Bone marrow (tissue), 2 donors: ENCODE data around the gene ANKMY1.

Source experiments
- DNase-seq, 2 donors: peaks; one replicate each; lab custom pipeline; 2025; lab: John Stamatoyannopoulos, UW

ANKMY1 gene

GRCh38 chr2:240594511-240595380 lies 37.0 kb upstream of the ANKMY1 start:
- DNase-seq, result no peak

DNA sequence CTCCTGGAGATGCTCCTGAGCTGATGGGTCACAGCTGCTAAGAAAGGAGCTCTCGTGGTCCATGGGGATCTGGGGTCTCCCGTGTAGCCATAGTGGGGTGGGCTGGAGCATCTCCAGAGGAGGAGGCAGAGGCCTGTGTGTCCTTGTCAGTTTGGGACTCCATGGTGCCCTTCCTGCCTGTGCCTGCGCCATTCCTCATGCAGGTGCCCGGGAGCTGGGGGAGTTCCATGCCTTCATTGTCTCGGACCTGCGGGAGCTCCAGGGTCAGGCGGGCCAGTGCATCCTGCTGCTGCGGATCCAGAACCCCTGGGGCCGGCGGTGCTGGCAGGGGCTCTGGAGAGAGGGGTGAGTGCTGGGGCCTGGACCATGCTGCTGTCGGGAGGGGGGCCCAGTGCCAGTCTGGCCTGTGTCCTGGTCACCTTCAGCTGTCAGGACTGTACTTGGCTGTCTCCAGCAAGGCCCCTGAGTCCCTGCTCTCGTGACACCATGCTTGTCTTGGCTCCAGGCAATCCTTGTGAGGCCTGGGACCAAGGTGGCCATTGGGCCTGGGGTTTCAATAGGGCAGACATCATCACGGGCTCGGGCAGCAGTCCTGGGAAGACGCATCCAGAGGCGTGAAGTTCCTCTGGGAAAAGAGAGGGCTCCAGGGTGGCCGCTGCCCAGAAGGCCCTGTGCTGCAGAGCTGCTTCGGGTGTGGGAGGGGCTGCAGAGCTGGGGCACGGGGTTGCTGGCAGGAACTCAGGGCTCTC lies 36.1 kb upstream of the ANKMY1 start:
- DNase-seq, result no peak

- DNase-seq, result no peak
Measured at GRCh38 chr2:240593026-240593702, 35.4 kb upstream of the ANKMY1 start.

DNA sequence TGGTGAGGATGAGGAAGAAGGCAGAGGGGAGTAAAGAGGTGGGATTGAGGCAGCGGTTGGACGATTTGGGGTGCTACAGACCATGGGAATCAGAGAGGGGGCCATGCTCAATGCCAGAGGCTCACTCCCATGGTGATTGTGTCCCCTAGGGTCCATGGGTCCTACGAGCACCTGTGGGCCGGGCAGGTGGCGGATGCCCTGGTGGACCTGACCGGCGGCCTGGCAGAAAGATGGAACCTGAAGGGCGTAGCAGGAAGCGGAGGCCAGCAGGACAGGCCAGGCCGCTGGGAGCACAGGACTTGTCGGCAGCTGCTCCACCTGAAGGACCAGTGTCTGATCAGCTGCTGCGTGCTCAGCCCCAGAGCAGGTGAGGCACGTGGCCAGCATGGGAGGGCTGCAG lies 34.0 kb upstream of the ANKMY1 start:
- no peak for DNase-seq

DNA sequence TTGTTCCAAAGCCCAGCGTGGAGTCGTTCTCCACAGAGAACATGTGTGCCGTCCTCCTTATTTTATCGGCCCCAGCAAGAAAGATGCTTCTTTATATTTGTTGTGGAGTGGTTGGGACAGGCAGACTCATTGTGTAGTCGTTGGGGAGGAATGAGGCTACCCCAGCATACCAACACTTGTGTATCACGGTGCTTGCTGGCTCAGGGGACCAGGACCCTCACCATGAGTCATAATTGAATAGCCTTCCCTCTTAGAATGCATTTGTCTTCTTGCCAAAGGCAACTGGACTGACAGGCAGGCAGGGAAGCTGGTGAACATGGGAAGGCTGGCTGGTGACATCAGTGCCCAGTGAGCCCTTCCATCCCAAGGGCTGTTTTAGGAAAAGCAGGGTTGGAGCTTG lies 33.4 kb upstream of the ANKMY1 start:
- no peak for DNase-seq

GRCh38 chr2:240590681-240591111 lies 32.9 kb upstream of the ANKMY1 start:
- DNase-seq, result no peak

GRCh38 chr2:240589850-240590525 lies 32.2 kb upstream of the ANKMY1 start:
- DNase-seq, result no peak

DNA sequence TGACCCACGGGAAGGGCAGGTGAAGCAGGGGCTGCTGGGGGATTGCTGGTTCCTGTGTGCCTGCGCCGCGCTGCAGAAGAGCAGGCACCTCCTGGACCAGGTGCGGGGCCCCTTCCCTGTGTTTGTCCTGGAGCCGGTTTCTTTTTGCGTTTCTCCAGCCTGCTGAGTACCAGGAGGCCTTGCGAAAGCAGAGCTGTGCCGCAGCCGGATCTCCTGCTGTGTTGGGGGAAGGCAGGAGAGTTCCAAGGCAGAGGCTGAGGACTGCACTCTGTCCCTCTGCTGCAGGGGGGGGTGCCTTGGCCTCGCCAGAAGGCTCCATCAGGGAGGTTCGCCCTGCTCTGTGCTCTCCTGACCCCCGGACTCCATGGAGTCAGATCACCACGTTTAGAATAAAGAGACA lies 31.6 kb upstream of the ANKMY1 start:
- no peak for DNase-seq

- DNase-seq, result no peak
Measured at GRCh38 chr2:240588669-240589068, 30.9 kb upstream of the ANKMY1 start.

- DNase-seq, result no peak
Measured at GRCh38 chr2:240588006-240588655, 30.3 kb upstream of the ANKMY1 start.

GRCh38 chr2:240586919-240587800 lies 29.4 kb upstream of the ANKMY1 start:
- DNase-seq, result no peak

DNA sequence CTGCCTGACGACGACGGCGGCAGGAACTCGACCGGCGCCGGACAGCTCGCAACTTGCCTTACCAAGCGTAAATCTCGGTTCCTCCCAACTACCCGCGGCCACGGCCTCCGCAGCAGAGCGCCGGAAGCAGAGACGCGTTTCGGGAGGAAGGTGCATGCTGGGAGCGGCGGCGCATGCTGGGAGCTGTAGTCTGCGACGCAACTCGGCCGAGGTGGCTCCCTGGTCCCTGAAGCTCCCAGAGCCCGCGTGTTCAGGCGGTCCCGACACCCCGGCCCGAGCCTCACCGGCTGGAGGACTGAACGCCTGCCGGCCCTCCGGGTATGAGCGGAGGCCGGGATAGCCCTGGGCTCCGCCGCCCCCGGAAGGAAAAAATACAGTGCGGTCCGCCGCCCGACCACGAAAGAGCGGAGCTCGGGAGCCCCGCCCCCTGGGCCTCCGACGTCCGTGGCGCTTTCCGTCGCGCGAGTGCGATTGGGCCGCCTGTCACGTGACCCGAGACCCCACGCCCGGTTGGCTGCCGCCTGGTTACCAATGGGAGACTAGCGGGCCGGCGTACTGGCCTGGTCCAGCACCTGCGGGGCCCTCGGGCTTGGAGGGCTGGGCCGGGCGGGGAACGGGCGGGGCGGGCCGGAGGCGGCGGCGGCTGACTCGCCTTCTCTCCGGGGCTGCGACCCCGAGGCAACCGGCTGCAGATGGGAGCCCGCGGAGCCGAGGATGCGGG lies 28.6 kb upstream of the ANKMY1 start, which contains the start of gene CAPN10:
Gene CAPN10 (plus strand): TSS at position 537 of the 721 bp plus-strand sequence. CDS start 178 bp downstream, at position 715.
- peak; percentile 84 to 99 for DNase-seq

- no peak for DNase-seq
Measured at GRCh38 chr2:240585681-240586197, 28.0 kb upstream of the ANKMY1 start.

GRCh38 chr2:240585101-240585500 lies 27.3 kb upstream of the ANKMY1 start:
- no peak for DNase-seq

GRCh38 chr2:240584486-240585031 lies 26.8 kb upstream of the ANKMY1 start:
- no peak for DNase-seq

- no peak for DNase-seq
Measured at GRCh38 chr2:240583774-240584173, 26.0 kb upstream of the ANKMY1 start.

DNA sequence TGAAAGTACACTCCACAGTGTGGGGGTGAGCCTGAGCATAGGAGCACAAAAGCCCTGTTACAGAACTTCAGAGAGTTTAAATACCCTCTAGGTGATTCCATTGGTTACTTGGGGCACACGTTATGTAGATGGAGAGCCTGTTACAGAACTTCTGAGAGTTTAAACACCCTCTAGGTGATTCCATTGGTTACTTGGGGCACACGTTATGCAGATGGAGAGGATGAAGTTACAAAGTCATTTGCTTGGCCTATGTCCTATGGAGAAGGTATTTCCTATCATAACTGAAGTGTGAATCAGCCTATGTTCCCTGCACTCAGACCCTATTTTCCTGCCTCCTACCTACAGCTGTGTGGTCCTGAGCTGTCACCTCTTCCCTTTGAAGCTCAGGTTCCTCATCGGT lies 25.0 kb upstream of the ANKMY1 start:
- DNase-seq, result no peak

GRCh38 chr2:240581811-240582210 lies 24.0 kb upstream of the ANKMY1 start:
- no peak for DNase-seq
